Panc1 (cell line): ENCODE data around the gene SPATA21. TPM values are rescaled to one million over a fixed set of nuclear protein-coding genes. Genes with fewer than 3 reads are reported as not detected.

Experiments used
- ATAC-seq: fragments of 200-7000 bp; cut with Tn5 transposase; 2 replicates; pipeline ENCODE4 v1.9.1; 2020; ENCODE audit warnings: mild to moderate bottlenecking, moderate library complexity
- BruUV-seq: library from RNA; stranded (reverse); fragments of 400-500 nt; replicated peaks from 2 replicates; lab custom pipeline; 2021; lab: Mats Ljungman, UMichigan
- CTCF ChIA-PET: fragments of 300-600 bp; sonication (Branson Sonifier 250); formaldehyde crosslinking; loops from one replicate; lab custom pipeline; 2022; ENCODE audit warnings: antibody characterized with exemption; lab: Charles Lee
- POLR2A ChIA-PET: fragments of 300-600 bp; sonication (Branson Sonifier 250); formaldehyde crosslinking; loops from one replicate; lab custom pipeline; 2022; ENCODE audit warnings: antibody characterized with exemption; lab: Charles Lee
- DNase-seq: peaks from one replicate; pipeline ENCODE4 v3.0.0-alpha.2; 2010; ENCODE audit warnings: low read depth, low spot score
- H3K27ac ChIP-seq: 2 replicates; pipeline ENCODE4 v1.5.1; 2011; ENCODE audit warnings: mild to moderate bottlenecking, low read length, inconsistent platforms
- H3K27me3 ChIP-seq: fragments of 200-500 bp; sonication (Bioruptor generic); 2 replicates; pipeline ENCODE4 v1.6.0; 2014; ENCODE audit warnings: low read length, inconsistent platforms; ENCODE audit not compliant: control insufficient read depth, insufficient read depth
- H3K36me3 ChIP-seq: fragments of 200-500 bp; sonication (Bioruptor generic); 2 replicates; pipeline ENCODE4 v1.5.1; 2014; ENCODE audit warnings: inconsistent platforms, mild to moderate bottlenecking, low read length, moderate library complexity; ENCODE audit not compliant: control insufficient read depth, insufficient read depth
- H3K4me1 ChIP-seq: 2 replicates; pipeline ENCODE4 v1.5.1; 2011; ENCODE audit warnings: inconsistent platforms, mild to moderate bottlenecking, low read length, moderate library complexity; ENCODE audit not compliant: control insufficient read depth, insufficient read depth
- H3K4me3 ChIP-seq, 2 experiments: 2 replicates each; pipeline ENCODE4 v1.5.1; 2011 to 2012; ENCODE audit warnings: low read depth in 2 of 2, low read length in 2 of 2, mild to moderate bottlenecking in 2 of 2, inconsistent platforms in 1 of 2, moderate library complexity in 1 of 2
- H3K9me3 ChIP-seq: fragments of 200-500 bp; sonication (Bioruptor generic); 2 replicates; pipeline ENCODE4 v1.5.1; 2014; ENCODE audit warnings: low read depth, mild to moderate bottlenecking, inconsistent platforms, low read length, moderate library complexity; ENCODE audit not compliant: control insufficient read depth, insufficient read depth
- CTCF ChIP-seq: fragments of 450-650 bp; IDR thresholded peaks from 2 replicates; pipeline ENCODE4 v1.5.1; 2017; ENCODE audit warnings: mild to moderate bottlenecking
- POLR2AphosphoS5 ChIP-seq: IDR thresholded peaks from 2 replicates; pipeline ENCODE4 v1.6.1; 2012; ENCODE audit warnings: mild to moderate bottlenecking, low read depth, low read length, moderate library complexity
- REST ChIP-seq, 2 experiments: IDR thresholded peaks; 2 replicates each; pipeline ENCODE4 v1.6.1; 2011 to 2012; ENCODE audit warnings: low read depth in 2 of 2, control low read depth in 1 of 2, low read length in 1 of 2, mild to moderate bottlenecking in 1 of 2, moderate library complexity in 1 of 2; ENCODE audit not compliant: insufficient read depth in 1 of 2
- SIN3A ChIP-seq: IDR thresholded peaks from 2 replicates; pipeline ENCODE4 v1.6.1; 2012; ENCODE audit warnings: low read depth, mild to moderate bottlenecking, low read length, moderate library complexity, borderline replicate concordance; ENCODE audit not compliant: insufficient read depth
- TCF7L2 ChIP-seq: IDR thresholded peaks from 2 replicates; pipeline ENCODE4 v1.6.1; 2011; ENCODE audit warnings: mild to moderate bottlenecking, low read depth, low read length, inconsistent platforms
- in situ Hi-C: cut with HindIII; loops from 2 replicates; pipeline ENCODE4 v1.10.0; 2016; ENCODE audit warnings: low sequenced_read_pairs, low pct_unique_long_range_greater_than_20kb
- intact Hi-C: fragments of 100-400 bp; cut with micrococcal nuclease; formaldehyde crosslinking; loops from one replicate; pipeline ENCODE4 v1.10.0; 2022; ENCODE audit not compliant: unreplicated experiment
- total RNA-seq: library from RNA; stranded (reverse); gene quantifications from one replicate; pipeline ENCODE4 v1.2.1, GENCODE V29; 2021; ENCODE audit not compliant: unreplicated experiment

Gene SPATA21
- total RNA-seq, 1 experiment from 2014 or later: not detected

GRCh38 chr1:16461681-16462080, 24.5 kb upstream of the SPATA21 start:
- H3K27ac ChIP-seq: no peak overlapping the region
- TF ChIP-seq REST (IDR thresholded peaks at IDR 0.05; ENCODE audit: insufficient read depth in 1 of 2, low read depth in 2 of 2, low read length in 1 of 2) (no peak), POLR2AphosphoS5 (no peak), TCF7L2 (no peak), CTCF (no peak), SIN3A (no peak)
- ATAC-seq (no peak), DNase-seq (no peak)
- BruUV-seq: no TSS peak
- intact Hi-C loops: no loop called here
- POLR2A ChIA-PET: no interaction called here
- no peak overlapping the region for H3K4me3 ChIP-seq
- CTCF ChIA-PET: no interaction called here
- no peaks in the 10 kb centered on the region for H3K9me3 ChIP-seq
- H3K36me3 ChIP-seq: peaks cover 5% of the 10 kb centered on the region; the same call in 1 of the 2 replicates
- in situ Hi-C loops: no loop called here
- H3K27me3 ChIP-seq: no peaks in the 10 kb centered on the region
- H3K4me1 ChIP-seq: no peaks in the 10 kb centered on the region

GRCh38 chr1:16459352-16459925, 22.2 kb upstream of the SPATA21 start:
- in situ Hi-C loops: no loop called here
- DNase-seq (no peak), ATAC-seq (no peak)
- no peak overlapping the region for H3K27ac ChIP-seq
- no peak for TF ChIP-seq CTCF
- TF ChIP-seq SIN3A: no peak
- TF ChIP-seq TCF7L2: no peak
- no peak for TF ChIP-seq REST (IDR thresholded peaks at IDR 0.05; ENCODE audit: insufficient read depth in 1 of 2, low read depth in 2 of 2, low read length in 1 of 2)
- TF ChIP-seq POLR2AphosphoS5: no peak
- no peak overlapping the region for H3K4me3 ChIP-seq
- POLR2A ChIA-PET: no interaction called here
- intact Hi-C loops: no loop called here
- H3K27me3 ChIP-seq: no peaks in the 10 kb centered on the region
- TSS peak; percentile 51 for BruUV-seq
- H3K9me3 ChIP-seq: no peaks in the 10 kb centered on the region
- H3K4me1 ChIP-seq: no peaks in the 10 kb centered on the region
- CTCF ChIA-PET: no interaction called here
- peaks cover 10% of the 10 kb centered on the region for H3K36me3 ChIP-seq
